WTC11 (cell line): Measurements from ENCODE around the gene FAM185A.
"Not testable (repeated sequence)": the region's sequence is repeated elsewhere in the genome, so short reads cannot be mapped to it uniquely, and the experiment has no call there.

Experiments
- CTCF ChIP-seq: fragments of 200-600 bp; IDR thresholded peaks from 2 replicates; pipeline ENCODE4 v1.8.0; 2022; ENCODE audit warnings: antibody characterized with exemption
- JUN ChIP-seq: sonication (generic); formaldehyde crosslinking; IDR thresholded peaks from 2 replicates; pipeline ENCODE4 v1.8.0; 2023; ENCODE audit warnings: mild to moderate bottlenecking, missing genetic modification reagents
- NFATC4 ChIP-seq: fragments of 250-450 bp; sonication (Bioruptor Pico); IDR thresholded peaks from 2 replicates; pipeline ENCODE4 v1.9.0; 2021; ENCODE audit warnings: mild to moderate bottlenecking
- NR2C2 ChIP-seq: sonication (generic); formaldehyde crosslinking; IDR thresholded peaks from 2 replicates; pipeline ENCODE4 v1.8.0; 2022; ENCODE audit warnings: mild to moderate bottlenecking, missing genetic modification reagents
- USF2 ChIP-seq: sonication (generic); formaldehyde crosslinking; IDR thresholded peaks from 2 replicates; pipeline ENCODE4 v1.8.1; 2023; ENCODE audit warnings: mild to moderate bottlenecking, missing genetic modification reagents, moderate library complexity
- ZBTB21 ChIP-seq: sonication (generic); formaldehyde crosslinking; IDR thresholded peaks from 2 replicates; pipeline ENCODE4 v1.8.1; 2023; ENCODE audit warnings: mild to moderate bottlenecking, missing genetic modification reagents, borderline replicate concordance
- ZNF396 ChIP-seq: fragments of 250-450 bp; sonication (Bioruptor Pico); IDR thresholded peaks from 2 replicates; pipeline ENCODE4 v1.8.0; 2021; ENCODE audit warnings: mild to moderate bottlenecking, moderate library complexity, borderline replicate concordance
- TF ChIP-seq, protein P1 (sequence below): fragments of 250-450 bp; sonication (Bioruptor Pico); IDR thresholded peaks from 2 replicates; pipeline ENCODE4 v2.1.2; 2022; ENCODE audit warnings: mild to moderate bottlenecking, moderate library complexity

DNA sequence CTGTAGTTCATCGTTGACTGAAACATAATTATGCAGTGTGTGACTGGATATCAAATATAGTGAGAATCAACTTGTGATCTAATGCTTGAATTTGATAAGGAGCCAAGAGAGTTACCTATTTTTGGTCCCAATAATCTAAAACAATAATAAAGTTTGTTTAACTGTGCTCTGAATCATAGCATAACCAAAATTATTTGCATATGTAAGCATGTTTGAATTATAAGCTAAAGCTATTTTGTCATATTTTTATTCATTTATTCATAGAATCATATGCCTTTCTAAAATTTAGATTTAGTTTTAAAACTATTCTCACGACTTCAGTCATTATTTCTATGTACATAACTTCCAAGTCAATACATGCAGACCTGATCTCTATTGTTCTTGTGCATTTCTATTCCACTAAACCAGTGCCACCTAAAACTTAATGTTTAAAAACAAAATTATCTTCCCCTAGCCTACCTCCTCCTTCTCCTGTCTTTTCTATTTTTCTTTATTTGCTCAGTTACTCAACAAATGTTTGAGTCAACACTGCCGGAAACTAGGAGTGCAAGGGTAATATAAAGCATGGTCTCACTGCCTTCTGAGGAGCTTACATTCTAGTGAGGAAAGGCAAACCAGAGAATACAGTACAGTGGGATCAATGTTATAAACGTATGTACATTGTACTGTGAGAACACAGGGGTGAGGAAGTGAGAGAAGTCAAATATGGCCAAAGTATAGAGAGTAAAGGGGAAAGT is 41.7 kb downstream of the FAM185A start:
- TF ChIP-seq ZBTB21 (CRISPR knock-in tag); ZNF396 (CRISPR knock-in tag); CTCF; NR2C2 (CRISPR knock-in tag); NFATC4 (CRISPR knock-in tag); JUN; USF2: not testable (repeated sequence)
- TF ChIP-seq, protein P1, sequence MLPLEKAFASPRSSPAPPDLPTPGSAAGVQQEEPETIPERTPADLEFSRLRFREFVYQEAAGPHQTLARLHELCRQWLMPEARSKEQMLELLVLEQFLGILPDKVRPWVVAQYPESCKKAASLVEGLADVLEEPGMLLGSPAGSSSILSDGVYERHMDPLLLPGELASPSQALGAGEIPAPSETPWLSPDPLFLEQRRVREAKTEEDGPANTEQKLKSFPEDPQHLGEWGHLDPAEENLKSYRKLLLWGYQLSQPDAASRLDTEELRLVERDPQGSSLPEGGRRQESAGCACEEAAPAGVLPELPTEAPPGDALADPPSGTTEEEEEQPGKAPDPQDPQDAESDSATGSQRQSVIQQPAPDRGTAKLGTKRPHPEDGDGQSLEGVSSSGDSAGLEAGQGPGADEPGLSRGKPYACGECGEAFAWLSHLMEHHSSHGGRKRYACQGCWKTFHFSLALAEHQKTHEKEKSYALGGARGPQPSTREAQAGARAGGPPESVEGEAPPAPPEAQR (CRISPR knock-in tag), result not testable (repeated sequence)
